ENCODE measurements around the gene CTRL. TPM values are rescaled to one million over a fixed set of nuclear protein-coding genes. Genes with fewer than 3 reads are reported as not detected.
A peak's percentile ranks its signal among the peaks of the same experiment; 100 is the strongest.

CTRL gene
- total and polyA plus RNA-seq, 7 donors = 0.71 to 2.1 (median 1.2) TPM; not detected in 3

DNA sequence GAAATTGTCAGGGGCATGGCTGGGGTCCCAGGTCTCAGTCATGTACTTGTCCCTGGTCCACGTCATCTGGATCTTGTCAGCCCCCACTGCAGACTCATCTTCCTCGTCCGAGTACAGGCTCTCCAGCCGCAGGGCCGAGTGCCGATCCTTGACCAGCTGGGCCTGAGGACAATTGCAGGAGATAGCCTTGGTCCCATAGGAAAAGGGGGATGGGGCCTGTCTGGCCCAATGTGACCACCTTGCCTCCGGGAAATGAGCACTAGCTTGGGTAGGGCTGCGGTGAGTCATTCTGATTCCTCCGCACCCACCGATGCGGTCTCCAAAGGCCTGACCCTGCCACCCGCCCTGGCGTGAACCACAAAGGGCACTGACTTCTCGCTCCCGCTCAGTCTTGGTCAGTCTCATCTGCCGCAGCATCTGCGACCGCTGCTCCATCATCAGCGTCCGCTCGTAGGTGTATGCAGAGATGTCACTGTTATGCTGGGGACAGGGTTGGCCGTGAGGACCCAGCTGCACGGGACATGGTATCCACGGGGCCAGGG lies 13.8 kb upstream of the CTRL start:
- H3K4me3 ChIP-seq = no peak overlapping the region
- WGBS, 2 donors = 88 to 92% methylated on average over 24 of the region's 24 CpGs
- H3K4me1 ChIP-seq = peaks cover 0 to 36% (median 31%) of the 10 kb centered on the region in 4 donors
- H3K36me3 ChIP-seq = peaks cover 50 to 82% (median 61%) of the 10 kb centered on the region in 4 donors
- intact Hi-C loops (cut with DNase I) = no loop called here
- H3K27me3 ChIP-seq = no peaks in the 10 kb centered on the region
- DNase-seq = no peak
- H3K27ac ChIP-seq = peak overlapping the region; percentile 70 to 85 (median 84)
- H3K9me3 ChIP-seq = no peaks in the 10 kb centered on the region
- TF ChIP-seq POLR2AphosphoS5 (IDR thresholded peaks at IDR 0.05) (peak in 2 of 4 donors; percentile 10 to 28), POLR2A (IDR thresholded peaks at IDR 0.05) (no peak)

GRCh38 chr16:67944690-67945391 lies 13.2 kb upstream of the CTRL start:
- no peak overlapping the region for H3K4me3 ChIP-seq
- TF ChIP-seq POLR2A (IDR thresholded peaks at IDR 0.05) = no peak
- TF ChIP-seq EP300 (IDR thresholded peaks at IDR 0.05) = no peak
- TF ChIP-seq POLR2AphosphoS5 (IDR thresholded peaks at IDR 0.05) = no peak
- no peak for TF ChIP-seq CTCF (IDR thresholded peaks at IDR 0.05)
- no peaks in the 10 kb centered on the region for H3K27me3 ChIP-seq
- intact Hi-C loops (cut with DNase I) = no loop called here
- H3K27ac ChIP-seq = peak overlapping the region; percentile 70 to 85 (median 84)
- 91 to 93% methylated on average over 24 of the region's 24 CpGs for WGBS, 2 donors
- no peaks in the 10 kb centered on the region for H3K9me3 ChIP-seq
- H3K4me1 ChIP-seq = peaks cover 0 to 41% (median 36%) of the 10 kb centered on the region in 4 donors
- H3K36me3 ChIP-seq = peaks cover 45 to 82% (median 57%) of the 10 kb centered on the region in 4 donors
- no peak for DNase-seq

GRCh38 chr16:67943619-67944504 lies 12.2 kb upstream of the CTRL start, which contains the start of gene LCAT:
LCAT (minus strand) TSS chr16:67944120; CDS start chr16:67944101, 19 bp downstream.
- WGBS, 2 donors = 26 to 70% methylated on average over 23 of the region's 23 CpGs
- peaks cover 38 to 78% (median 51%) of the 10 kb centered on the region in 4 donors for H3K36me3 ChIP-seq
- peak; percentile 92 for DNase-seq
- H3K9me3 ChIP-seq = no peaks in the 10 kb centered on the region
- H3K4me3 ChIP-seq = peak within 1 kb of the TSS in 2 of 4 donors; percentile 6 to 7
- H3K4me1 ChIP-seq = peaks cover 0 to 46% (median 38%) of the 10 kb centered on the region in 4 donors
- peak within 1 kb of the TSS; percentile 70 to 85 (median 84) for H3K27ac ChIP-seq
- no peaks in the 10 kb centered on the region for H3K27me3 ChIP-seq
- intact Hi-C loops (cut with DNase I) = no loop called here
- TF ChIP-seq POLR2A (IDR thresholded peaks at IDR 0.05) (no peak), EP300 (IDR thresholded peaks at IDR 0.05) (no peak), POLR2AphosphoS5 (IDR thresholded peaks at IDR 0.05) (peak; percentile 45 to 76 (median 73)), CTCF (IDR thresholded peaks at IDR 0.05) (no peak)

- Histone ChIP-seq H3K4me1 (peaks cover 0 to 46% (median 38%) of the 10 kb centered on the region in 4 donors), H3K36me3 (peaks cover 32 to 71% (median 45%) of the 10 kb centered on the region in 4 donors), H3K27ac (peak overlapping the region; percentile 70 to 85 (median 84)), H3K27me3 (no peaks in the 10 kb centered on the region), H3K9me3 (no peaks in the 10 kb centered on the region), H3K4me3 (no peak overlapping the region)
- DNase-seq = no peak
- WGBS, 2 donors = 57 to 82% methylated on average over 6 of the region's 6 CpGs
- TF ChIP-seq CTCF (IDR thresholded peaks at IDR 0.05) (no peak), POLR2A (IDR thresholded peaks at IDR 0.05) (no peak), EP300 (IDR thresholded peaks at IDR 0.05) (no peak), POLR2AphosphoS5 (IDR thresholded peaks at IDR 0.05) (no peak)
- intact Hi-C loops (cut with DNase I) = no loop called here
Measured at GRCh38 chr16:67943256-67943618, 11.6 kb upstream of the CTRL start.
